H9 (cell line): ENCODE data around the gene NR1I2. TPM values are rescaled to one million over a fixed set of nuclear protein-coding genes. Genes with fewer than 3 reads are reported as not detected.

ENCODE experiments used
- DNase-seq: peaks from one replicate; pipeline ENCODE4 v3.0.0-alpha.2; 2017
- H2AFZ ChIP-seq: one replicate; pipeline ENCODE4 v1.6.1; 2013; ENCODE audit warnings: mild to moderate bottlenecking, low read length, control low read depth, moderate library complexity
- H2AK5ac ChIP-seq: 2 replicates; pipeline ENCODE4 v1.6.1; 2013; ENCODE audit warnings: low read length, control low read depth, mixed read lengths; ENCODE audit not compliant: insufficient read length
- H2BK120ac ChIP-seq: one replicate; pipeline ENCODE4 v1.6.1; 2013; ENCODE audit warnings: low read depth, mild to moderate bottlenecking, low read length, control low read depth, inconsistent platforms; ENCODE audit not compliant: poor library complexity, severe bottlenecking
- H2BK12ac ChIP-seq: 2 replicates; pipeline ENCODE4 v1.6.1; 2013; ENCODE audit warnings: low read length, control low read depth, mixed read lengths, low read depth; ENCODE audit not compliant: insufficient read length
- H2BK15ac ChIP-seq: 2 replicates; pipeline ENCODE4 v1.6.1; 2013; ENCODE audit warnings: low read depth, low read length, control low read depth
- H2BK20ac ChIP-seq: one replicate; pipeline ENCODE4 v1.6.1; 2013; ENCODE audit warnings: low read depth, mild to moderate bottlenecking, low read length, control low read depth, inconsistent platforms; ENCODE audit not compliant: poor library complexity, severe bottlenecking
- H2BK5ac ChIP-seq: 2 replicates; pipeline ENCODE4 v1.6.1; 2013; ENCODE audit warnings: low read length, control low read depth, mixed read lengths; ENCODE audit not compliant: insufficient read length
- H3K14ac ChIP-seq: 2 replicates; pipeline ENCODE4 v1.6.1; 2013; ENCODE audit warnings: low read length, control low read depth; ENCODE audit not compliant: insufficient read depth
- H3K18ac ChIP-seq: 2 replicates; pipeline ENCODE4 v1.6.1; 2013; ENCODE audit warnings: low read depth, mild to moderate bottlenecking, mixed read lengths, low read length, control low read depth; ENCODE audit not compliant: insufficient read length
- H3K23ac ChIP-seq: 2 replicates; pipeline ENCODE4 v1.6.1; 2013; ENCODE audit warnings: low read length, control low read depth, mixed read lengths, low read depth; ENCODE audit not compliant: insufficient read length
- H3K23me2 ChIP-seq: 2 replicates; pipeline ENCODE4 v1.6.1; 2013; ENCODE audit warnings: low read depth, mild to moderate bottlenecking, mixed read lengths, low read length, control low read depth; ENCODE audit not compliant: insufficient read length, poor library complexity, severe bottlenecking
- H3K27ac ChIP-seq: 2 replicates; pipeline ENCODE4 v1.5.1; 2013; ENCODE audit warnings: low read length, control low read depth, mixed read lengths, low read depth; ENCODE audit not compliant: insufficient read length
- H3K27me3 ChIP-seq: 2 replicates; pipeline ENCODE4 v1.6.1; 2013; ENCODE audit warnings: low read length, control low read depth, inconsistent platforms; ENCODE audit not compliant: insufficient read depth
- H3K4ac ChIP-seq: 2 replicates; pipeline ENCODE4 v1.6.1; 2013; ENCODE audit warnings: low read depth, mild to moderate bottlenecking, control low read depth, inconsistent platforms, low read length, moderate library complexity
- H3K4me1 ChIP-seq: 2 replicates; pipeline ENCODE4 v1.6.1; 2013; ENCODE audit warnings: low read length, control low read depth, inconsistent platforms; ENCODE audit not compliant: insufficient read depth
- H3K4me2 ChIP-seq: 2 replicates; pipeline ENCODE4 v1.6.1; 2013; ENCODE audit warnings: low read length, control low read depth, mixed read lengths; ENCODE audit not compliant: insufficient read length, insufficient read depth
- H3K56ac ChIP-seq: 2 replicates; pipeline ENCODE4 v1.6.1; 2013; ENCODE audit warnings: low read depth, mild to moderate bottlenecking, mixed read lengths, low read length, control low read depth; ENCODE audit not compliant: insufficient read length
- H3K79me1 ChIP-seq: 2 replicates; pipeline ENCODE4 v1.6.1; 2013; ENCODE audit warnings: low read depth, mild to moderate bottlenecking, moderate library complexity, low read length, control low read depth, inconsistent platforms; ENCODE audit not compliant: insufficient read depth, poor library complexity, severe bottlenecking
- H3K79me2 ChIP-seq: 2 replicates; pipeline ENCODE4 v1.6.1; 2013; ENCODE audit warnings: low read length, control low read depth, inconsistent platforms; ENCODE audit not compliant: insufficient read depth
- H3K9ac ChIP-seq: 2 replicates; pipeline ENCODE4 v1.6.1; 2013; ENCODE audit warnings: low read length, control low read depth, mixed read lengths; ENCODE audit not compliant: insufficient read length; ENCODE audit errors: extremely low read depth
- H3K9me3 ChIP-seq: one replicate; pipeline ENCODE4 v1.6.1; 2013; ENCODE audit warnings: low read depth, low read length, inconsistent platforms; ENCODE audit not compliant: control insufficient read depth
- H3T11ph ChIP-seq: one replicate; pipeline ENCODE4 v1.6.1; 2013; ENCODE audit warnings: mild to moderate bottlenecking, low read length, control low read depth, inconsistent platforms
- H4K20me1 ChIP-seq: one replicate; pipeline ENCODE4 v1.6.1; 2013; ENCODE audit not compliant: control insufficient read depth, insufficient read length, insufficient read depth
- H4K5ac ChIP-seq: 2 replicates; pipeline ENCODE4 v1.6.1; 2013; ENCODE audit warnings: low read depth, mild to moderate bottlenecking, mixed read lengths, low read length, control low read depth; ENCODE audit not compliant: insufficient read length
- H4K8ac ChIP-seq: replicated peaks from 2 replicates; pipeline ENCODE4 v1.6.1; 2013; ENCODE audit warnings: low read length, control low read depth, mixed read lengths, low read depth; ENCODE audit not compliant: insufficient read length
- H4K91ac ChIP-seq: 2 replicates; pipeline ENCODE4 v1.6.1; 2013; ENCODE audit warnings: low read depth, mild to moderate bottlenecking, moderate library complexity, mixed read lengths, low read length, control low read depth; ENCODE audit not compliant: insufficient read length
- H3K27ac Mint-ChIP-seq, 3 experiments: 2 replicates in 2 of 3; 3 replicates in 1 of 3; pipeline ENCODE4 v1.8.0; 2020 to 2021; ENCODE audit warnings: mixed read lengths in 3 of 3, mild to moderate bottlenecking in 1 of 3, moderate library complexity in 1 of 3
- H3K27me3 Mint-ChIP-seq: 2 replicates; pipeline ENCODE4 v1.8.0; 2021; ENCODE audit warnings: low read depth, mild to moderate bottlenecking, moderate library complexity, mixed read lengths
- H3K36me3 Mint-ChIP-seq, 3 experiments: 2 replicates in 2 of 3; 3 replicates in 1 of 3; pipeline ENCODE4 v1.8.0; 2020 to 2021; ENCODE audit warnings: low read depth in 3 of 3, mixed read lengths in 3 of 3; ENCODE audit not compliant: insufficient read depth in 1 of 3
- H3K4me1 Mint-ChIP-seq, 2 experiments: 2 replicates each; pipeline ENCODE4 v1.8.0; 2020; ENCODE audit warnings: mixed read lengths in 2 of 2
- H3K4me3 Mint-ChIP-seq, 2 experiments: 2 replicates in 1 of 2; 3 replicates in 1 of 2; pipeline ENCODE4 v1.8.0; 2020 to 2021; ENCODE audit warnings: mild to moderate bottlenecking in 2 of 2, mixed read lengths in 2 of 2, moderate library complexity in 1 of 2
- H3K9me3 Mint-ChIP-seq, 2 experiments: 2 replicates in 1 of 2; 3 replicates in 1 of 2; pipeline ENCODE4 v1.8.0; 2020; ENCODE audit warnings: mild to moderate bottlenecking in 2 of 2, mixed read lengths in 2 of 2, moderate library complexity in 1 of 2
- CTCF ChIP-seq: fragments of 200-600 bp; sonication (generic); conservative IDR thresholded peaks from 3 replicates; pipeline ENCODE4 v1.8.0; 2021; ENCODE audit warnings: antibody characterized with exemption, mild to moderate bottlenecking
- WGBS: extraction: QIAGEN DNeasy Blood & Tissue Kit; methylation state at CpG from one replicate; pipeline ENCODE4 v1.1.7; 2013; ENCODE audit warnings: missing lambda C conversion rate, low lambda C conversion rate, mixed read lengths; ENCODE audit not compliant: insufficient read length; ENCODE audit errors: extremely low coverage; 5-methylcytosine and 5-hydroxymethylcytosine counted together
- long read RNA-seq: library from polyadenylated mRNA; unstranded; transcript quantifications from one replicate; pipeline ENCODE4 v2.0.0, GENCODE V29; 2020
- total RNA-seq: library from RNA; stranded (reverse); gene quantifications from 2 replicates; pipeline ENCODE4 v1.2.1, GENCODE V29; 2021

The NR1I2 gene
- not detected in 2 replicates for total RNA-seq
- long read RNA-seq, result 0 reads

GRCh38 chr3:119781330-119782198 is at the start of gene NR1I2:
TSS of gene NR1I2 (plus strand) at chr3:119782101.
- H4K91ac ChIP-seq, result no peak within 1 kb of the TSS
- no peak within 1 kb of the TSS for H3K9ac ChIP-seq
- peak; percentile 40; the same call in 2 of the 3 replicates for TF ChIP-seq CTCF
- no peak within 1 kb of the TSS for H2BK12ac ChIP-seq
- H3K4me1 ChIP-seq, result no peaks in the 10 kb centered on the region
- no peak within 1 kb of the TSS for H2BK15ac ChIP-seq
- H3K79me1 ChIP-seq, result no peaks in the 10 kb centered on the region
- no peak within 1 kb of the TSS for H2BK120ac ChIP-seq
- no peak within 1 kb of the TSS for H3K56ac ChIP-seq
- no peaks in the 10 kb centered on the region for H3K79me2 ChIP-seq
- H3K27ac ChIP-seq, result no peak within 1 kb of the TSS
- Mint-ChIP-seq H3K36me3 (peaks cover 0 to under 1% (median 0%) of the 10 kb centered on the region in 3 experiments; a peak in 2 of 7 replicates), H3K4me3 (no peak within 1 kb of the TSS), H3K4me1 (no peaks in the 10 kb centered on the region), H3K27me3 (no peaks in the 10 kb centered on the region), H3K9me3 (peaks cover under 1% of the 10 kb centered on the region in 2 experiments), H3K27ac (no peak within 1 kb of the TSS)
- no peak within 1 kb of the TSS for H3K4me2 ChIP-seq
- H3K4ac ChIP-seq, result no peak within 1 kb of the TSS
- no peaks in the 10 kb centered on the region for H3K27me3 ChIP-seq
- no peaks in the 10 kb centered on the region for H3K9me3 ChIP-seq
- no peaks in the 10 kb centered on the region for H4K20me1 ChIP-seq
- no CpG with 5 or more reads among the region's 10 CpGs for WGBS
- no peak for DNase-seq
- no peaks in the 10 kb centered on the region for H3K23me2 ChIP-seq
- no peak within 1 kb of the TSS for H4K5ac ChIP-seq
- H4K8ac ChIP-seq, result no peak within 1 kb of the TSS
- no peak within 1 kb of the TSS for H2AK5ac ChIP-seq
- H2BK20ac ChIP-seq, result no peak within 1 kb of the TSS
- H3K18ac ChIP-seq, result no peak within 1 kb of the TSS
- no peak within 1 kb of the TSS for H2AFZ ChIP-seq
- no peak within 1 kb of the TSS for H3T11ph ChIP-seq
- H2BK5ac ChIP-seq, result no peak within 1 kb of the TSS
- H3K14ac ChIP-seq, result no peak within 1 kb of the TSS
- no peak within 1 kb of the TSS for H3K23ac ChIP-seq
